Measurements from ENCODE around the gene CFLAR.

GRCh38 chr2:201157694-201158093 is 41.7 kb downstream of the CFLAR start:
- no peak for TF ChIP-seq CTCF (IDR thresholded peaks at IDR 0.05)
- TF ChIP-seq POLR2A (IDR thresholded peaks at IDR 0.05), result no peak

Data from uterus (tissue), 2 donors.